Natural killer cell (primary cell): Measurements from ENCODE around the gene PPP1R3G. TPM values are rescaled to one million over a fixed set of nuclear protein-coding genes. Genes with fewer than 3 reads are reported as not detected.
"Not testable (repeated sequence)": the region's sequence is repeated elsewhere in the genome, so short reads cannot be mapped to it uniquely, and the experiment has no call there.

Experiments
- ATAC-seq, 3 donors: fragments of 150-1000 bp in 2 of 3; fragments of 200-7000 bp in 1 of 3; cut with Tn5 transposase; 1 replicate in 1 of 3; 2 replicates in 2 of 3; pipeline ENCODE4 v1.10.0; 2021; ENCODE audit warnings: mild to moderate bottlenecking in 2 of 3, moderate library complexity in 2 of 3
- DNase-seq, 2 donors: peaks; one replicate each; pipeline versions ENCODE4 v3.0.0 to v3.0.0-alpha.2; 2013 to 2021; ENCODE audit warnings: mixed read lengths in 1 of 2
- H3K27ac ChIP-seq: one replicate; pipeline ENCODE4 v1.5.1; 2013; ENCODE audit warnings: mild to moderate bottlenecking, low read length
- H3K27me3 ChIP-seq: one replicate; pipeline ENCODE4 v1.6.1; 2013; ENCODE audit warnings: low read length; ENCODE audit not compliant: control insufficient read depth, insufficient read depth
- H3K36me3 ChIP-seq: one replicate; pipeline ENCODE4 v1.6.1; 2013; ENCODE audit warnings: low read length; ENCODE audit not compliant: control insufficient read depth, insufficient read depth
- H3K4me1 ChIP-seq: one replicate; pipeline ENCODE4 v1.6.1; 2013; ENCODE audit warnings: low read length; ENCODE audit not compliant: control insufficient read depth, insufficient read depth
- H3K4me3 ChIP-seq: one replicate; pipeline ENCODE4 v1.5.1; 2013; ENCODE audit warnings: low read length
- H3K9me3 ChIP-seq: one replicate; pipeline ENCODE4 v1.6.1; 2013; ENCODE audit warnings: low read length; ENCODE audit not compliant: control insufficient read depth, insufficient read depth
- H3K27ac Mint-ChIP-seq, 2 donors: one replicate each; pipeline ENCODE4 v1.8.0; 2022; ENCODE audit warnings: mild to moderate bottlenecking in 2 of 2, mixed read lengths in 2 of 2, moderate library complexity in 1 of 2
- H3K27me3 Mint-ChIP-seq, 2 donors: one replicate each; pipeline ENCODE4 v1.8.0; 2022; ENCODE audit warnings: low read depth in 2 of 2, mixed read lengths in 2 of 2
- H3K36me3 Mint-ChIP-seq: one replicate; pipeline ENCODE4 v1.8.0; 2022; ENCODE audit warnings: mixed read lengths
- H3K4me1 Mint-ChIP-seq, 2 donors: one replicate each; pipeline ENCODE4 v1.8.0; 2022; ENCODE audit warnings: mixed read lengths in 2 of 2
- H3K4me3 Mint-ChIP-seq: one replicate; pipeline ENCODE4 v1.8.0; 2022; ENCODE audit warnings: mild to moderate bottlenecking, moderate library complexity, mixed read lengths
- H3K9me3 Mint-ChIP-seq, 2 donors: one replicate each; pipeline ENCODE4 v1.8.0; 2022; ENCODE audit warnings: mixed read lengths in 2 of 2
- WGBS: methylation state at CpG from one replicate; pipeline ENCODE4 v1.1.7; 2013; ENCODE audit warnings: missing lambda C conversion rate; ENCODE audit not compliant: insufficient coverage; 5-methylcytosine and 5-hydroxymethylcytosine counted together
- intact Hi-C: fragments of 100-400 bp; cut with micrococcal nuclease; formaldehyde crosslinking; loops from one replicate; pipeline ENCODE4 v1.14.2; 2022
- total RNA-seq, 4 donors: library from RNA; stranded (reverse); fragments of 120-200 nt in 1 of 4; gene quantifications; one replicate each; pipeline versions ENCODE4 v1.2.3 to v1.2.4, GENCODE V29; 2013 to 2022
- TF ChIP-seq, protein P1 (sequence below): fragments of 200-600 bp; IDR thresholded peaks from one replicate; pipeline ENCODE4 v1.8.0; 2022; ENCODE audit warnings: antibody characterized with exemption

PPP1R3G gene
- total RNA-seq, 3 donors from 2014 or later (not counting 1 experiment from before 2014, with no cell fraction given) = 0.07 TPM; not detected in 2

DNA sequence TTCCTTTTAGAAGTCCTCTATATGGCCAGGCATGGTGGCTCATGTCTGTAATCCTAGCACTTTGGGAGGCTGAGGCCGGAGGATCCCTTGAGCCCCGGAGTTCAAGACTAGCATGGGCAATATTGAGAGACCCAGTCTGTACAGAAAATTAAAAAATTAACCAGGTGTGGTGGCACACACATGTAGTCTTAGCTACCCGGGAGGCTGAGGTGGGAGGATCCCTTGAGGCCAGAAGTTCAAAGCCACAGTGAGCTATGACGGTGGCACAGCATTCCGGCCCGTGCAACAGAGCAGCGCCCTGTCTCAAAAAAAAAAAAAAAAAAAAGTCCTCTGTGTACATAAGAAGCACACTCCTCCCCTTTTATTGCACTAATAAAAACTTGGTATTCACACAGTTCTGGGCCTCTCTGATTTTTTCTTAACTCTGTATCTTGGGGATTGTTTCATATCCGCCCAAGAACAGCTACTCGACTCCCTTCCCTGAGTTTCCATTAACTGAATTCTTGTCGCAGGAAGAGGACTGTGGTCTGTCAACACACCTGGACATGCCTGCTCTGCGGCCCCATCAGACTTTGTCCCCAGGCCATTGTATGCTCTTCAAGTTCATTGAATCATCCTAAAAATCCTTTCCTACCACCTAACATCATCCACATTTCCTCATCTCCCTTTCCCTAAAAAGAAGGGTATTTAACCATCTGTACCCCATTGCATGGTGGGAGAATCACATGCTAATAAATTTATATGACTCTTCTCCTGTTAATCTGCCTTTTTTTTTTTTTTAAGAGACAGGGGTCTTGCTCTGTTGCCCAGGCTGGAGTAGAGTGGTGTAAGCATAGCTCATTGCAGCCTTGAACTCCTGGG lies 25.9 kb upstream of the PPP1R3G start:
- TF ChIP-seq, protein P1, sequence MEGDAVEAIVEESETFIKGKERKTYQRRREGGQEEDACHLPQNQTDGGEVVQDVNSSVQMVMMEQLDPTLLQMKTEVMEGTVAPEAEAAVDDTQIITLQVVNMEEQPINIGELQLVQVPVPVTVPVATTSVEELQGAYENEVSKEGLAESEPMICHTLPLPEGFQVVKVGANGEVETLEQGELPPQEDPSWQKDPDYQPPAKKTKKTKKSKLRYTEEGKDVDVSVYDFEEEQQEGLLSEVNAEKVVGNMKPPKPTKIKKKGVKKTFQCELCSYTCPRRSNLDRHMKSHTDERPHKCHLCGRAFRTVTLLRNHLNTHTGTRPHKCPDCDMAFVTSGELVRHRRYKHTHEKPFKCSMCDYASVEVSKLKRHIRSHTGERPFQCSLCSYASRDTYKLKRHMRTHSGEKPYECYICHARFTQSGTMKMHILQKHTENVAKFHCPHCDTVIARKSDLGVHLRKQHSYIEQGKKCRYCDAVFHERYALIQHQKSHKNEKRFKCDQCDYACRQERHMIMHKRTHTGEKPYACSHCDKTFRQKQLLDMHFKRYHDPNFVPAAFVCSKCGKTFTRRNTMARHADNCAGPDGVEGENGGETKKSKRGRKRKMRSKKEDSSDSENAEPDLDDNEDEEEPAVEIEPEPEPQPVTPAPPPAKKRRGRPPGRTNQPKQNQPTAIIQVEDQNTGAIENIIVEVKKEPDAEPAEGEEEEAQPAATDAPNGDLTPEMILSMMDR = no peak
- Histone ChIP-seq H3K36me3 (no peaks in the 10 kb centered on the region), H3K4me3 (no peak overlapping the region), H3K27me3 (no peaks in the 10 kb centered on the region), H3K9me3 (no peaks in the 10 kb centered on the region), H3K27ac (no peak overlapping the region), H3K4me1 (no peaks in the 10 kb centered on the region)
- DNase-seq = no peak
- H3K27me3 Mint-ChIP-seq = peaks cover 7 to 24% of the 10 kb centered on the region in 2 donors
- H3K36me3 Mint-ChIP-seq = no peaks in the 10 kb centered on the region
- H3K9me3 Mint-ChIP-seq = no peaks in the 10 kb centered on the region
- intact Hi-C loops = no loop called here
- ATAC-seq = no peak
- H3K4me3 Mint-ChIP-seq = no peak overlapping the region
- no peaks in the 10 kb centered on the region for H3K4me1 Mint-ChIP-seq
- 94% methylated on average over 11 of the region's 11 CpGs for WGBS
- no peak overlapping the region for H3K27ac Mint-ChIP-seq

DNA sequence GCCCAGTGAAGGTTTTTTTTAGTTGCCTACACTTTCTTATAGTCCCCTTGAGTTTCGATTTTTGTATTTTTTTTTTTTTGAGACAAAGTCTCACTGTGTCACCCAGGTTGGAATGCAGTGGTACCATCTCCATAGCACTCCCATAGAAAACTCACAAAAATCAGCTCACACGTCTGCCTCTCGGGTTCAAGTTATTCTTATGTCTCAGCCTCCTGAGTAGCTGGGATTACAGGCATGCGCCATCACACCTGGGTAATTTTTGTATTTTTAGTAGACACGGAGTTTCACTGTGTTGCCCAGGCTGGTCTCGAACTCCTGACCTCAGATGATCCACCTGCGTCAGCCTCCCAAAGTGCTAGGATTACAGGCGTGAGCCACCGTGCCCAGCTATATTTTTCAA lies 24.7 kb upstream of the PPP1R3G start:
- H3K27me3 ChIP-seq, H3K4me1 Mint-ChIP-seq, H3K4me3 ChIP-seq, H3K4me1 ChIP-seq, H3K36me3 ChIP-seq, H3K9me3 Mint-ChIP-seq, H3K27ac ChIP-seq, H3K36me3 Mint-ChIP-seq, ATAC-seq, DNase-seq, H3K27ac Mint-ChIP-seq, intact Hi-C loops, H3K4me3 Mint-ChIP-seq, H3K9me3 ChIP-seq: not testable (repeated sequence)
- WGBS = 94% methylated on average over 7 of the region's 9 CpGs
- H3K27me3 Mint-ChIP-seq = peaks cover 7 to 24% of the 10 kb centered on the region in 2 donors

DNA sequence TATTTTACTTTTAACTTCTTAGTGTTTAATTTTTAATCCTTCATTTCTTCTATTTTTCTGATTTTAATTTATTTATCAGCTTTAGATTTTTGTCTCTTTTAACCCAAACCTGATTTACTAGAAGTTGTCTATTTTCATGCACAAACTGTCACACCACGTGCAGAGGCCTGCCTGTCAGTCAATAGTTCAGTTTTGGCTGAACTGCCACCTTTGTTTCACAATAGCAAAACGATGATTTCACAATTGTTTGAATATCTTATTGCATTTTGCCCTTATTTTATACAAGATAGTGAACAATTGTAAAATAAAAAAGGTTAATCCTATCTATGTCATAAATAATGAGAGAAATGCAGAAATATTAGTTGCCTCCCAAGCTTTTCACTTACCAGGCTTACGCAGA lies 24.0 kb upstream of the PPP1R3G start:
- H3K27me3 Mint-ChIP-seq = peaks cover 7 to 24% of the 10 kb centered on the region in 2 donors
- Histone ChIP-seq H3K27ac (no peak overlapping the region), H3K4me3 (no peak overlapping the region), H3K36me3 (no peaks in the 10 kb centered on the region), H3K4me1 (no peaks in the 10 kb centered on the region), H3K27me3 (no peaks in the 10 kb centered on the region), H3K9me3 (no peaks in the 10 kb centered on the region)
- H3K4me1 Mint-ChIP-seq = no peaks in the 10 kb centered on the region
- no peaks in the 10 kb centered on the region for H3K36me3 Mint-ChIP-seq
- H3K4me3 Mint-ChIP-seq = no peak overlapping the region
- DNase-seq (no peak), ATAC-seq (no peak)
- no peak overlapping the region for H3K27ac Mint-ChIP-seq
- no peaks in the 10 kb centered on the region for H3K9me3 Mint-ChIP-seq
- 73% methylated on average over 2 of the region's 3 CpGs for WGBS
- intact Hi-C loops = no loop called here
- TF ChIP-seq, protein P1 = no peak

DNA sequence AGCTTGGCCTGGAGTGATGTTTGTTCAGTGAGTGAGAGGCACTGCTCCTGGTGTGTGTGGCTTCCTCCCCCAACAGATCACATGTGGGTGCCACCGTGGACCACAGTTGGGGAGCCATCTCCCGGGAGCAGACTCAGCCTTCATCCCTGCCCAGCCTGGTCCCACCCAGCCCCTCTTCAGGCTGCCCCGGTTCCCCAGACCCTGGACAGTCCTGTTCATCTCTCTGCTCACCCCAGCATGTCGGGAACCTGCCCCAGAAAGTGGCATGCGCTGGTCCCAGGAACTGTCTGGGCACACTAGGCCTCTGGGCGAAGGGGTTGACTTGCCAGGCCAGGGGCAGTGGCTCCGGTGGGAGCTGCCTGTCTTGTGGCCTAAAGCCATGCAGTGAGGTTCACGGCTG lies 21.5 kb upstream of the PPP1R3G start:
- H3K9me3 Mint-ChIP-seq = no peaks in the 10 kb centered on the region
- WGBS = 83% methylated on average over 8 of the region's 8 CpGs
- TF ChIP-seq, protein P1 = no peak
- H3K27me3 Mint-ChIP-seq = peaks cover 3 to 19% of the 10 kb centered on the region in 2 donors
- H3K27me3 ChIP-seq = no peaks in the 10 kb centered on the region
- ATAC-seq = no peak
- intact Hi-C loops = no loop called here
- H3K36me3 Mint-ChIP-seq = no peaks in the 10 kb centered on the region
- H3K9me3 ChIP-seq = no peaks in the 10 kb centered on the region
- no peak for DNase-seq
- H3K4me1 ChIP-seq = no peaks in the 10 kb centered on the region
- H3K36me3 ChIP-seq = no peaks in the 10 kb centered on the region
- no peak overlapping the region for H3K4me3 Mint-ChIP-seq
- no peak overlapping the region for H3K4me3 ChIP-seq
- H3K27ac ChIP-seq = no peak overlapping the region
- no peaks in the 10 kb centered on the region for H3K4me1 Mint-ChIP-seq
- no peak overlapping the region for H3K27ac Mint-ChIP-seq
